GM18951 (cell line): ENCODE results near the gene CHST10.
"Not testable (repeated sequence)": the region's sequence is repeated elsewhere in the genome, so short reads cannot be mapped to it uniquely, and the experiment has no call there.

Experiments used
- POLR2A ChIP-seq: IDR thresholded peaks from 4 replicates; pipeline ENCODE4 v1.6.1; 2011; ENCODE audit warnings: mild to moderate bottlenecking; ENCODE audit not compliant: insufficient read length, insufficient read depth; ENCODE audit errors: extremely low read depth
- in situ Hi-C: fragments of 300-500 bp; cut with MboI; formaldehyde crosslinking; loops from one replicate; pipeline ENCODE4 v1.12.0; 2022; ENCODE audit warnings: low sequenced_read_pairs, mixed read lengths, inconsistent platforms; ENCODE audit not compliant: unreplicated experiment

Gene CHST10

DNA sequence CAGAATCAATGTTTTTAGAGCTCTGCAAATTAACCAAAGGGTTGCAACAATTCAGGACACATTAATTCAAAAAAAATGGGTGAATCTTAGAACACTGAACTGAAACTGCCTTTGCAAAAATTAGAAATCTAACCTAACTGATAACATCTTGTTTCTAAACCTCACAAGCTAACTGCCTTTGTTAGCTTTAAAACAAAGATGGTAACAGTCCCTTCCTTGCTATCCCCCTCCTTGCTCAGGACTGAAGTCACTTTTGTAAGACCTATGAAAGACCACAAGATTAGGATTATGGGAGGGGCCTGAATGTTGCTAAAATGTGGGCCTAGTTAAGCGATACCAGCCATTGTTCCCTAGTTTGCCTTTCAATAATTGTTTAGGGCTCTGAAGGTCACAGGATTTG lies 50.3 kb downstream of the CHST10 start:
- no peak for TF ChIP-seq POLR2A
- in situ Hi-C loops: no loop called here

DNA sequence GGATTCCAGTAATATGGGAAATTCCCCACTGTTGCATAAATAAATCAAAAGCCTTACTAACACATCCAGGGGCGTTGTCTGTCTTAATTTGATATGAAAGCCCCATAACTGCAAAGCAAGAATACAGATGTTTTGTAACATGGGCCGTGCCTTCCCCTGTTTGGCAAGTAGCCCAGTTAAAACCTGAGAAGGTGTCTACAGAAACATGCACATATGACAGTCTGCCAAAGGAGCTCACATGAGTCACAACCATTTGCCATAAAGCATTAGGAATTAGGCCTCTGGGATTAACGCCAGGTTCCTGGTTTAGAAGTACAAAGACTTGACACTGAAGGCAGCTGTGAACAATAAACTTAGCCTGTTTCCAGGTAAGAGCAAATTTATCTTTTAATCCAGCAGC lies 52.0 kb downstream of the CHST10 start:
- in situ Hi-C loops: no loop called here
- TF ChIP-seq POLR2A: no peak

DNA sequence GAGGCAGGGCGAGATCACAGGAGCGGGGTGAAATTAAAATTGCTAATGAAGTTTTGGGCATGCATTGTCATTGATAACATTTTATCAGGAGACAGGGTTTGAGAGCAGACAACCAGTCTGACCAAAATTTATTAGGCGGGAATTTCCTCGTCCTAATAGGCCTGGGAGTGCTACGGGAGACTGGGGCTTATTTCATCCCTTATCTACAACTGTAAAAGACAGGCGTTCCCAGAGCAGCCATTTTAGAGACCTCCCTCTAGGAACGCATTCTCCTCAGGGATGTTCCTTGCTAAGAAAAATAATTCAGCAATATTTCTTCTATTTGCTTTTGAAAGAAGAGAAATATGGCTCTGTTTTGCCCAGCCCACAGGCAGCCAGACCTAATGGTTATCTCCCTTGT lies 55.2 kb downstream of the CHST10 start:
- in situ Hi-C loops: not testable (repeated sequence)

DNA sequence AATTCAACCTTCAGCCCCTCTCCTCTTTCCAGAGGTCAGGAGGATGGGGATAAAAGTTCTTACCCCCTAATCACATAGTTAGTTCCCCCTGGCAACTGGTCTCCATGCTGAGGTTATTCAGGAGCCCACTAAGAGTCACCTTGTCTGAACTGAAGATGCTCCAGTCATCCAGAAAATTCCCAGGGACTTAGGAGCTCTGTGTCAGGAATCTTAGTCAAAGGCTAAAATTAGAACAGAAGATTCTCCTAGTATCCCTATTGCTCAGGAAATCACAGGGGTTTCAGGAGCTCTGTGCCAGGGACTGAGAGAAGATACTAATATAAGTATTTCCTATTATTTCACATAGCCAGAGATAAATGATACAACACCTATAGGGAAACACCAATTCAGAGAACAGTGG lies 57.9 kb downstream of the CHST10 start:
- in situ Hi-C loops: no loop called here

DNA sequence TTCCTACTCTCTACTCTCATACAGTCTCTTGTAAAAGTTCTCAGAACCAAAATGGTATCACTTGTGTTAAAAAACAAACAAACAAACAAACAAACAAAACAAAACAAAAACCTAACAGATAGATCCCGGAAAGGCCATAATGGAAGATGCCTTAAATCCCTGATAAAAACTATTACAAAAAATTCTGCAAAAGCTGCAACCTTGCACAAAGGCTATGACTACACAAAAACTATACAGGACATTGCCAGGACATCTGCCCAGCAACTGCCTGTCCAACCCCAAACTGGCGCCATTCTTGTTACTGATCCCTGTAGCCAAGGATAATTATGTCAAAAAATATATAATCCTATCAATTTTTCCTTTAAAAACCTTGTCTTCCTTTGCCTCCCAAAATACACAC lies 58.9 kb downstream of the CHST10 start:
- TF ChIP-seq POLR2A: no peak
- in situ Hi-C loops: no loop called here

More for the DNA sequence above, 57.9 kb downstream of the CHST10 start:
- no peak for TF ChIP-seq POLR2A

DNA sequence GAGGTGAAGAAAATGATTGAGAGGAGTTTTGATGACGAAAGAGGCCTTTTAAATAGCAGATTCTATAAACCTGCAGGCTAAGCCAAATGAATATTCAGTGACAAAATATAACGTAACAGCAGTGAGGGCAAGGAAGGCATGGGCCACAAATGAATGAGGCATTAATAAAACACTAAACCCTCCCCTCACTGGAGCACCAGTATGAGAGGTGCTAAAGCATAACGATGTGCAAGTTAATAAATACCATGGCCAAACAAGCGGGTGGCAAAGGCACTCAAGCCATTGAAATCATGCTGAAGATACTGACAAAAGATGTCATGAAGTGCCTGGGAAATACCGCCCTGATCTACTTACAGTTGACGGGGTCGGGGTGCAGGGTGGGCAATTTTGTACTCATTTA lies 64.9 kb downstream of the CHST10 start:
- no peak for TF ChIP-seq POLR2A
- in situ Hi-C loops: no loop called here

DNA sequence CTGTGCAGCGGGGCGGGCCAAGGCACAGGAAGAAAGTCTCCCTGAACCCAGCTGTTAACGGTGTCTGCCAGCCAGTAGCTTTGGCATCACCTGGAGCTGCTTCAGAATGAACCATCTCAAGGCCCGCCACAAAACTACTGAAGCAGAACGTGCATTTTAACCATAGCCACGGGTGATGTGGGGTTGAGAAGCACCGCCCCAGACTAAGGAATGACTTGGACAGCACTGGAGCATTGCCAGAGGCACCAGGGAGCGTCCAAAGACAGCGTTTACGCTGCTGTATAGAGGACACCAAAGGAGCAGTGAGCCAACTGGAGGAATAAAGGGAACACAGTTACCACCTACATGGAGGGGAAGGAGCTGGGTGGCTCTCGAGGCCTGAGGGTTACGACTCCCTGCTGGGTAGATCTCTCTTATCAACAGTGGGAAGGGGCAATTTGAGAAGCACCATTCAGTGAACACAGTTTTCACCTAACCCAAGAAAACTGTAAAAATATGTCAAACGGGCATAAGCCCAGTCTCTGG lies 66.7 kb downstream of the CHST10 start:
- no peak for TF ChIP-seq POLR2A
- in situ Hi-C loops: no loop called here

DNA sequence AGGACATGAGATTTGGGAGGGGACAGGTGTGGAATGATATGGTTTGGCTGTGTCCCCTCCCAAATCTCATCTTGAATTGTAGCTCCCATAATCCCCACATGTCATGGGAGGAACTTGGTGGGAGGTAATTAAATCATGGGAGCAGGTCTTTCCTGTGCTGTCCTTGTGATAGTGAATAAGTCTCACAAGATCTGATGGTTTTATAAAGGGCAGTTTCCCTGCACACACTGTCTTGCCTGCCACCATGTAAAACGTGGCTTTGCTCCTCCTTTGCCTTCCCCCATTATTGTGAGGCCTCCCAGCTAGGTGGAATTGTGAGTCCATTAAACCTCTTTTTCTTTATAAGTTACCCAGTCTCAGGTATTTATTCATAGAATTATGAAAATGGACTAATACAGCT lies 72.3 kb downstream of the CHST10 start:
- in situ Hi-C loops: not testable (repeated sequence)

DNA sequence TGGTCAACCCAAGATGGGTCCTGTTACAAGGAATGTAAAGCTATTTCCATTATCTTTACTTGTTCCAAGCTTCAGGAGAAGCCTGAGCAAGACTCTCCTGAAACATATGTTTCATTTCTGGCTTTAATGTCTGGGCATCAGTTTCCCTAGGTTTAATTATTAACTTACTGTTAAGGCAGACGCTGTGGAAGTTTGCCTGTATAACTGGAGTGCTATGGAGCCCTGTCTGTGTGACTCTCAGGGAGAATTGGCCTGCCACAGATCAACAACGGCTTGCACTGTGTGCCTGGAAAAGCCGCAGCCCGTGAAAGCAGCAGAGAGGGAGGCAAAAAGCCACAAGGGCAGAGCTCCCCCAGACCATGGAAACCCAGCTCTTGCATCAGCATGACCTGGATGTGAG lies 73.0 kb downstream of the CHST10 start:
- in situ Hi-C loops: no loop called here
- no peak for TF ChIP-seq POLR2A

DNA sequence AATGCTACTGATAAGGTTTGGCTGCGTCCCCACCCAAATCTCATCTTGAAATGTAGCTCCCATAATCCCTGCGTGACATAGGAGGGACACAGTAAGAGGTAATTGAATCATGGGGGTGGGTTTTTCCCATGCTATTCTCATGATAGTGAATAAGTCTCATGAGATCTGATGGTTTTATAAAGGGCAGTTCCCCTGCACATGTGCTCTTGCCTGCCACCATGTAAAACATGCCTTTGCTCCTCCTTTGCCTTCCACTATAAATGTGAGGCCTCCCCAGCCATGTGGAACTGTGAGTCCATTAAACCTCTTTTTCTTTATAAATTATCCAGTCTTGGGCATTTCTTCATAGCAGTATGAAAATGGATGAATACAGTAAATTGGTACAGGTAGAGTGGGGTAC lies 75.0 kb downstream of the CHST10 start:
- in situ Hi-C loops: not testable (repeated sequence)
